Endothelial cell of umbilical vein (primary cell): ENCODE data around the gene NDUFB5. TPM values are rescaled to one million over a fixed set of nuclear protein-coding genes. Genes with fewer than 3 reads are reported as not detected.

Experiments used
- BruUV-seq: library from RNA; stranded (reverse); fragments of 400-500 nt; replicated peaks from 2 replicates; lab custom pipeline; 2021; lab: Mats Ljungman, UMichigan
- CTCF ChIA-PET: fragments of 300-600, 350-600 bp; sonication (Branson Sonifier 250); formaldehyde crosslinking; loops from one replicate; lab custom pipeline; 2021; ENCODE audit warnings: antibody characterized with exemption, inconsistent platforms; lab: Charles Lee
- POLR2A ChIA-PET: fragments of 300-600, 350-600 bp; sonication (Branson Sonifier 250); formaldehyde crosslinking; loops from one replicate; lab custom pipeline; 2021; ENCODE audit warnings: antibody characterized with exemption, inconsistent platforms; lab: Charles Lee
- DNase-seq: peaks from one replicate; pipeline ENCODE4 v3.0.0-alpha.2; 2011; ENCODE audit warnings: low read depth, low spot score
- FAIRE-seq: peaks from 2 replicates; lab custom pipeline; 2011; peaks lifted over from hg19 to GRCh38; lab: Jason Lieb, UNC
- H2AFZ ChIP-seq: 2 replicates; pipeline ENCODE4 v1.6.0; 2012; ENCODE audit warnings: low read depth, low read length, control low read depth, inconsistent platforms
- H3K27ac ChIP-seq: 2 replicates; pipeline ENCODE4 v1.5.1; 2011; ENCODE audit warnings: low read depth, mild to moderate bottlenecking, control low read depth, low read length, moderate library complexity; ENCODE audit not compliant: insufficient read depth
- H3K27me3 ChIP-seq, 2 experiments: 2 replicates each; pipeline versions ENCODE4 v1.6.0 to v1.6.1; 2011; ENCODE audit warnings: low read length in 2 of 2, mixed read lengths in 1 of 2; ENCODE audit not compliant: control insufficient read depth in 2 of 2, insufficient read depth in 2 of 2
- H3K36me3 ChIP-seq, 2 experiments: 2 replicates in 1 of 2; 3 replicates in 1 of 2; pipeline ENCODE4 v1.5.1; 2011; ENCODE audit warnings: low read length in 2 of 2, mild to moderate bottlenecking in 1 of 2, moderate library complexity in 1 of 2; ENCODE audit not compliant: control insufficient read depth in 2 of 2, insufficient read depth in 2 of 2; ENCODE audit errors: extremely low read depth in 1 of 2
- H3K4me1 ChIP-seq: 3 replicates; pipeline ENCODE4 v1.5.1; 2011; ENCODE audit warnings: mild to moderate bottlenecking, low read length; ENCODE audit not compliant: control insufficient read depth, insufficient read depth; ENCODE audit errors: extremely low read depth
- H3K4me2 ChIP-seq: 2 replicates; pipeline ENCODE4 v1.6.1; 2011; ENCODE audit warnings: low read length, control low read depth, mixed read lengths; ENCODE audit not compliant: insufficient read depth
- H3K4me3 ChIP-seq, 3 experiments: fragments of 200-600 bp in 1 of 3; sonication (generic), shearing (Covaris generic) in 1 of 3; replicated peaks in 1 of 3; 2 replicates each; pipeline ENCODE4 v1.5.1; 2011 to 2016; ENCODE audit warnings: control low read depth in 3 of 3, low read length in 3 of 3, mild to moderate bottlenecking in 2 of 3, inconsistent platforms in 1 of 3, low read depth in 1 of 3, moderate library complexity in 1 of 3; ENCODE audit not compliant: insufficient read depth in 1 of 3
- H3K79me2 ChIP-seq: 2 replicates; pipeline ENCODE4 v1.6.0; 2012; ENCODE audit warnings: low read length, inconsistent platforms; ENCODE audit not compliant: control insufficient read depth, insufficient read depth
- H3K9ac ChIP-seq: replicated peaks from 2 replicates; pipeline ENCODE3; 2011; ENCODE audit warnings: low read length, control low read depth; ENCODE audit not compliant: insufficient read depth; ENCODE audit errors: extremely low read depth
- H3K9me1 ChIP-seq: replicated peaks from 3 replicates; pipeline ENCODE4 v1.6.0; 2011; ENCODE audit warnings: mild to moderate bottlenecking, low read length; ENCODE audit not compliant: control insufficient read depth, insufficient read depth; ENCODE audit errors: extremely low read depth
- H3K9me3 ChIP-seq: replicated peaks from 2 replicates; pipeline ENCODE4 v1.5.1; 2012; ENCODE audit warnings: low read length, inconsistent platforms; ENCODE audit not compliant: control insufficient read depth, insufficient read depth
- H4K20me1 ChIP-seq: replicated peaks from 2 replicates; pipeline ENCODE3; 2011; ENCODE audit warnings: mild to moderate bottlenecking, low read length; ENCODE audit not compliant: control insufficient read depth, insufficient read depth; ENCODE audit errors: extremely low read depth
- EZH2 ChIP-seq: IDR thresholded peaks from 2 replicates; pipeline ENCODE4 v1.6.1; 2012; ENCODE audit warnings: borderline replicate concordance, low read depth, mild to moderate bottlenecking, moderate library complexity, low read length, inconsistent platforms; ENCODE audit not compliant: severe bottlenecking
- FOS ChIP-seq: IDR thresholded peaks from 2 replicates; pipeline ENCODE4 v1.6.1; 2011; ENCODE audit warnings: mild to moderate bottlenecking, low read length, moderate library complexity, borderline replicate concordance; ENCODE audit not compliant: insufficient read depth
- GATA2 ChIP-seq: IDR thresholded peaks from 2 replicates; pipeline ENCODE4 v1.7.0; 2011; ENCODE audit warnings: low read depth, mild to moderate bottlenecking, moderate library complexity, mixed read lengths, low read length; ENCODE audit not compliant: insufficient read length, insufficient read depth
- JUN ChIP-seq: IDR thresholded peaks from 2 replicates; pipeline ENCODE4 v1.6.1; 2011; ENCODE audit warnings: borderline replicate concordance, low read depth; ENCODE audit not compliant: insufficient read length, insufficient read depth
- MYC ChIP-seq: IDR thresholded peaks from one replicate; pipeline ENCODE4 v1.6.1; 2011; ENCODE audit warnings: mild to moderate bottlenecking, low read depth, low read length
- POLR2A ChIP-seq: IDR thresholded peaks from 2 replicates; pipeline ENCODE4 v1.6.1; 2012; ENCODE audit warnings: low read depth, mild to moderate bottlenecking, control low read depth, low read length
- POLR2AphosphoS5 ChIP-seq: IDR thresholded peaks from 2 replicates; pipeline ENCODE4 v1.6.1; 2012; ENCODE audit warnings: low read depth, mild to moderate bottlenecking, control low read depth, low read length, moderate library complexity; ENCODE audit not compliant: insufficient read depth
- dilution Hi-C: fragments of 300-500 bp; cut with MboI; formaldehyde crosslinking; loops from one replicate; pipeline ENCODE4 v1.15.0; 2019; ENCODE audit warnings: low sequenced_read_pairs; ENCODE audit not compliant: extremely low pct_ligation_motif_present
- intact Hi-C: fragments of 100-400 bp; cut with micrococcal nuclease; formaldehyde crosslinking; loops from one replicate; pipeline ENCODE4 v1.10.0; 2022
- polyA plus RNA-seq, 4 experiments: library from polyadenylated mRNA; depleted of rRNA in 3 of 4; stranded (reverse) in 3 of 4; unstranded in 1 of 4; fragments of >200 nt; gene quantifications; 2 replicates each; pipeline versions ENCODE4 v1.2.1 to v1.2.3, GENCODE V29; 2011 to 2012; ENCODE audit warnings: missing spikeins in 1 of 4
- total RNA-seq: library from RNA; stranded (reverse); gene quantifications from 2 replicates; pipeline ENCODE4 v1.2.3, GENCODE V29; 2021
- TF ChIP-seq, protein P1 (sequence below): IDR thresholded peaks from 2 replicates; pipeline ENCODE4 v1.6.1; 2011; ENCODE audit not compliant: insufficient read depth, insufficient read length
- TF ChIP-seq, protein P2 (sequence below), 2 donors: IDR thresholded peaks; 1 replicate in 1 of 2; 2 replicates in 1 of 2; pipeline ENCODE4 v1.5.1; 2011; ENCODE audit warnings: low read length in 2 of 2, mild to moderate bottlenecking in 2 of 2, moderate library complexity in 2 of 2, control low read depth in 1 of 2, inconsistent platforms in 1 of 2, low read depth in 1 of 2; ENCODE audit not compliant: insufficient read depth in 1 of 2; ENCODE audit errors: extremely low read depth in 1 of 2

The NDUFB5 gene
- total and polyA plus RNA-seq, 2 donors (not counting 3 experiments of a cell fraction or from before 2014, with no cell fraction given): 48.2 to 74.9 TPM

DNA sequence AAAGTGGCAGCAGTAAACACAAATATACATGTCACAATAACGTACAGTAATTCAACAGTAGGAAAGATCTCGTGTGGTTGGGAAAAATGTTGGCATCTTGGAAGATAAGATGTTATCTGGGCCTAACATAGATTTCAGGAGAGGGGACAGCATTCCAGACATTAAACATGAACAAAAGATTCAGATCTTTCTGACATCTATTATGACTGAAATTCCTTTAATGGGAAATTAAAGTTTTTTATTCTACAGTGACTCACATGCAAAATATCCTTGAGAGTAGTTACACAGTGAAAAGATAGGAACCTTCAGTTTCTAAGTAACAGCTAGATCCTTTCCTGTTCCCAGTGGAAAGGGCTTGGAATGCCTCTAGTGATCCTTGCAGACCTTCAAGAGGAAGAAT is 9.2 kb downstream of the NDUFB5 start:
- peaks cover 7% of the 10 kb centered on the region for H3K79me2 ChIP-seq
- ChIA-PET CTCF (interaction anchor here (1.0 to 5.3 kb wide), 4 partner anchors 9 to 154 kb away, joined by 3 to 23 read pairs (median 4); partner anchors contain the start of genes MRPL47 and NDUFB5), POLR2A (no interaction called here)
- peak overlapping the region; percentile 32 for H2AFZ ChIP-seq
- H3K4me2 ChIP-seq: peak overlapping the region; percentile 98
- peak overlapping the region in 1 of 3 experiments; percentile 35 for H3K4me3 ChIP-seq
- intact Hi-C loops (loop anchor here (1.0 to 2.0 kb wide), 3 partner anchors 10 to 57 kb away; partner anchors contain the start of genes MRPL47, NDUFB5 and USP13), dilution Hi-C loops (no loop called here)
- H3K4me1 ChIP-seq: peaks cover 35% of the 10 kb centered on the region
- no peaks in the 10 kb centered on the region for H3K9me1 ChIP-seq
- FAIRE-seq (peak; percentile 73), DNase-seq (peak; percentile 83)
- H4K20me1 ChIP-seq: no peaks in the 10 kb centered on the region
- TF ChIP-seq JUN (peak; percentile 52), GATA2 (peak; percentile 79), FOS (no peak)
- no peaks in the 10 kb centered on the region for H3K9me3 ChIP-seq
- peak overlapping the region; percentile 66 for H3K9ac ChIP-seq
- H3K27ac ChIP-seq: peak overlapping the region; percentile 89
- no peaks in the 10 kb centered on the region for H3K27me3 ChIP-seq
- BruUV-seq: no TSS peak
- H3K36me3 ChIP-seq: peaks cover 0 to 2% of the 10 kb centered on the region in 2 experiments

DNA sequence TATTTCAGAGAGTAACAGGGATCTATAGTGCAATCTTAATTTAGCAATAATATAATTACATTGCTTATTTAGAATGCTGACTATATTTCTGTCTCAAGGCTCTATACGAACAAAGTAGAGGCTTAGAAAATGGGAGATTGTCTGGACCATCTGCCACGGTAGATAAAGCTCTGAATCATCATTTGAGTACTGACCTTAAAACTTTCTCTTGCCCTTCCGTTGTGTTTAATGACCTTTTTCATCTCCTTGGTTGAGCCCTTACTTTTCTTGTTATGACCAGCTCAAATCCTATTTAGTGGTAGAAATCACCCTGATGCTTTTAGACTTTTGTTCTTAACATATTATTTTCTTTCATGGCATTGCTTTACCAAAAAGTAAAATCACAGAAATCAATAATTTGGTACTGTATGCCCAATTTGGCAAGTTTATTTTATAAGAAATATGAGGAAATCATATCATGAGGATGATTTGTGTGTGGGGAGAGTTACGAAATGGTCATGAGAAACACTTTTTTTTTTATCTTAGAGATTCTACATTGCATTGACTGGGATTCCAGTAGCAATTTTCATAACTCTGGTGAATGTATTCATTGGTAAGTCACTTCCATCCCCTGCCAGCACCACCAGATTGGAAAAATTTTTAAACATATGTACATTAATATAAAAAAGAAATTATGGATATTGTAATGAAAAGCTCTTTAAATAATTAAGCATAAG is 11.0 kb downstream of the NDUFB5 start:
- intact Hi-C loops (loop anchor here (2.0 kb wide), 1 partner anchor 37 kb away; the partner anchor contains the start of gene USP13), dilution Hi-C loops (no loop called here)
- POLR2A ChIA-PET: no interaction called here
- Histone ChIP-seq H3K27me3 (no peaks in the 10 kb centered on the region), H4K20me1 (no peaks in the 10 kb centered on the region), H3K27ac (peak overlapping the region; percentile 89), H3K4me1 (peaks cover 35% of the 10 kb centered on the region), H3K4me2 (peak overlapping the region; percentile 98), H3K9ac (peak overlapping the region; percentile 11), H2AFZ (no peak overlapping the region), H3K9me3 (no peaks in the 10 kb centered on the region), H3K36me3 (peaks cover 0 to 3% of the 10 kb centered on the region in 2 experiments), H3K4me3 (no peak overlapping the region), H3K79me2 (peaks cover 4% of the 10 kb centered on the region), H3K9me1 (no peaks in the 10 kb centered on the region)
- peak; percentile 35 for FAIRE-seq
- peak; percentile 76 for DNase-seq
- BruUV-seq: no TSS peak
- TF ChIP-seq GATA2 (peak; percentile 48), JUN (peak; percentile 44), EZH2 (no peak), FOS (peak; percentile 12), MYC (no peak), POLR2AphosphoS5 (no peak), POLR2A (no peak)
- TF ChIP-seq, protein P1, sequence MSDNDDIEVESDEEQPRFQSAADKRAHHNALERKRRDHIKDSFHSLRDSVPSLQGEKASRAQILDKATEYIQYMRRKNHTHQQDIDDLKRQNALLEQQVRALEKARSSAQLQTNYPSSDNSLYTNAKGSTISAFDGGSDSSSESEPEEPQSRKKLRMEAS: no peak
- TF ChIP-seq, protein P2, sequence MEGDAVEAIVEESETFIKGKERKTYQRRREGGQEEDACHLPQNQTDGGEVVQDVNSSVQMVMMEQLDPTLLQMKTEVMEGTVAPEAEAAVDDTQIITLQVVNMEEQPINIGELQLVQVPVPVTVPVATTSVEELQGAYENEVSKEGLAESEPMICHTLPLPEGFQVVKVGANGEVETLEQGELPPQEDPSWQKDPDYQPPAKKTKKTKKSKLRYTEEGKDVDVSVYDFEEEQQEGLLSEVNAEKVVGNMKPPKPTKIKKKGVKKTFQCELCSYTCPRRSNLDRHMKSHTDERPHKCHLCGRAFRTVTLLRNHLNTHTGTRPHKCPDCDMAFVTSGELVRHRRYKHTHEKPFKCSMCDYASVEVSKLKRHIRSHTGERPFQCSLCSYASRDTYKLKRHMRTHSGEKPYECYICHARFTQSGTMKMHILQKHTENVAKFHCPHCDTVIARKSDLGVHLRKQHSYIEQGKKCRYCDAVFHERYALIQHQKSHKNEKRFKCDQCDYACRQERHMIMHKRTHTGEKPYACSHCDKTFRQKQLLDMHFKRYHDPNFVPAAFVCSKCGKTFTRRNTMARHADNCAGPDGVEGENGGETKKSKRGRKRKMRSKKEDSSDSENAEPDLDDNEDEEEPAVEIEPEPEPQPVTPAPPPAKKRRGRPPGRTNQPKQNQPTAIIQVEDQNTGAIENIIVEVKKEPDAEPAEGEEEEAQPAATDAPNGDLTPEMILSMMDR (IDR thresholded peaks at IDR 0.05; ENCODE audit: extremely low read depth in 1 of 2, insufficient read depth in 1 of 2, low read depth in 1 of 2, low read length in 2 of 2): no peak
- CTCF ChIA-PET: interaction anchor here (0.5 to 5.3 kb wide), 3 partner anchors 34 to 292 kb away, joined by 3 to 23 read pairs (median 4); no protein-coding TSS in a partner anchor
